Prostate gland (tissue), 2 donors: ENCODE results near the gene ALDH3A1.

Experiments
- POLR2A ChIP-seq: fragments of 450-650 bp; IDR thresholded peaks from one replicate; pipeline ENCODE4 v1.6.1; 2016; ENCODE audit warnings: antibody characterized with exemption, mild to moderate bottlenecking
- POLR2AphosphoS5 ChIP-seq: sonication (generic); formaldehyde crosslinking; IDR thresholded peaks from one replicate; pipeline ENCODE4 v1.6.1; 2017; ENCODE audit warnings: antibody characterized with exemption
- TF ChIP-seq, protein P1 (sequence below), 4 experiments: fragments of 200-600 bp in 2 of 4; fragments of 450-650 bp in 2 of 4; sonication (generic) in 2 of 4; IDR thresholded peaks; 1 replicate in 3 of 4; 2 replicates in 1 of 4; pipeline ENCODE4 v1.5.1; 2016 to 2019; ENCODE audit warnings: antibody characterized with exemption in 4 of 4, mild to moderate bottlenecking in 2 of 4, moderate library complexity in 2 of 4

GRCh38 chr17:19766016-19766415 is 17.9 kb upstream of the ALDH3A1 start:
- no peak for TF ChIP-seq POLR2AphosphoS5
- TF ChIP-seq, protein P1, sequence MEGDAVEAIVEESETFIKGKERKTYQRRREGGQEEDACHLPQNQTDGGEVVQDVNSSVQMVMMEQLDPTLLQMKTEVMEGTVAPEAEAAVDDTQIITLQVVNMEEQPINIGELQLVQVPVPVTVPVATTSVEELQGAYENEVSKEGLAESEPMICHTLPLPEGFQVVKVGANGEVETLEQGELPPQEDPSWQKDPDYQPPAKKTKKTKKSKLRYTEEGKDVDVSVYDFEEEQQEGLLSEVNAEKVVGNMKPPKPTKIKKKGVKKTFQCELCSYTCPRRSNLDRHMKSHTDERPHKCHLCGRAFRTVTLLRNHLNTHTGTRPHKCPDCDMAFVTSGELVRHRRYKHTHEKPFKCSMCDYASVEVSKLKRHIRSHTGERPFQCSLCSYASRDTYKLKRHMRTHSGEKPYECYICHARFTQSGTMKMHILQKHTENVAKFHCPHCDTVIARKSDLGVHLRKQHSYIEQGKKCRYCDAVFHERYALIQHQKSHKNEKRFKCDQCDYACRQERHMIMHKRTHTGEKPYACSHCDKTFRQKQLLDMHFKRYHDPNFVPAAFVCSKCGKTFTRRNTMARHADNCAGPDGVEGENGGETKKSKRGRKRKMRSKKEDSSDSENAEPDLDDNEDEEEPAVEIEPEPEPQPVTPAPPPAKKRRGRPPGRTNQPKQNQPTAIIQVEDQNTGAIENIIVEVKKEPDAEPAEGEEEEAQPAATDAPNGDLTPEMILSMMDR (IDR thresholded peaks at IDR 0.05), result no peak
- no peak for TF ChIP-seq POLR2A
